ENCODE data around the gene FBXL7. TPM values are rescaled to one million over a fixed set of nuclear protein-coding genes. Genes with fewer than 3 reads are reported as not detected.

The FBXL7 gene
- total RNA-seq, 1 donor from 2014 or later, result 4.4 TPM

DNA sequence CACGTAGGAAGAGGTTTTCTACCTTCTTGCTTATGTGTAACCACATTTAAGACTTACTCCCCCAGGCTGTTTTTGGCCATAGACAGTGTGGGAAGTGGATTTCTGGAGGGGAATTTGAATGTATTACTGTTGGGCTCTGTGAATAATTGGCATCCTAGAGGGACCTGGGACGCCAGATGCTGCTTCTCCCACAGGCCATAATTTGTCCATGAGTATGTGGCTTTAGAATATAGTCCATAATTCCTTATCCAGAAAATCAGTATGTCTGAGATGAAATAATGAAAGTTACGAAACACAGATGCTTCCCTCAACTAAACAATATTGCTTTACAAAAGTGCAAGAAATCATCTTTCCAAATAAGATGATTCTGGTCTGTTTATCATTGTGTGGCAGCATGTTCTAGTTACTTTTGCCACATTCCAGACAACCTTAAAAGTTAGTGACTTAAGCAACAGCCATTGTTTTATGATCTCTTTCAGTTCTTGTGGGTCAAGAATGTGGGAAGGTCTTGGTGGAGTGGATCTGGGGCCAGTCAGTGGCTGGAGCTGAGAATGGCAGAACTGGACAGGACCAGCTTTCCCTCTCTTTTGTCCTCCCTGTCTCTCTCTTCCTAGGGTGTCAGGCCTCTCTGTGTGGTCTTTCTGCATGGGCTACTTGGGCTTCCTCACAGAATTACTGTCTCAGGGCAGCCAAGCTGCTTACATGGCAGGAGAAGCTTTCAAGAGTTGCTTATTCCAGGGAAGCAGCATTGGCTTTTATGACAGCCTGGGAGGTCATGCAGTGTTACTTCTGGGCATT lies 79.4 kb downstream of the FBXL7 start:
- TF ChIP-seq, protein P1, sequence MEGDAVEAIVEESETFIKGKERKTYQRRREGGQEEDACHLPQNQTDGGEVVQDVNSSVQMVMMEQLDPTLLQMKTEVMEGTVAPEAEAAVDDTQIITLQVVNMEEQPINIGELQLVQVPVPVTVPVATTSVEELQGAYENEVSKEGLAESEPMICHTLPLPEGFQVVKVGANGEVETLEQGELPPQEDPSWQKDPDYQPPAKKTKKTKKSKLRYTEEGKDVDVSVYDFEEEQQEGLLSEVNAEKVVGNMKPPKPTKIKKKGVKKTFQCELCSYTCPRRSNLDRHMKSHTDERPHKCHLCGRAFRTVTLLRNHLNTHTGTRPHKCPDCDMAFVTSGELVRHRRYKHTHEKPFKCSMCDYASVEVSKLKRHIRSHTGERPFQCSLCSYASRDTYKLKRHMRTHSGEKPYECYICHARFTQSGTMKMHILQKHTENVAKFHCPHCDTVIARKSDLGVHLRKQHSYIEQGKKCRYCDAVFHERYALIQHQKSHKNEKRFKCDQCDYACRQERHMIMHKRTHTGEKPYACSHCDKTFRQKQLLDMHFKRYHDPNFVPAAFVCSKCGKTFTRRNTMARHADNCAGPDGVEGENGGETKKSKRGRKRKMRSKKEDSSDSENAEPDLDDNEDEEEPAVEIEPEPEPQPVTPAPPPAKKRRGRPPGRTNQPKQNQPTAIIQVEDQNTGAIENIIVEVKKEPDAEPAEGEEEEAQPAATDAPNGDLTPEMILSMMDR (IDR thresholded peaks at IDR 0.05; ENCODE audit: insufficient read depth, low read length, poor library complexity, severe bottlenecking), result no peak
- H3K4me3 ChIP-seq (ENCODE audit: low read depth, low read length), result no peak overlapping the region
- no peaks in the 10 kb centered on the region for H3K36me3 ChIP-seq (ENCODE audit: control insufficient read depth, insufficient read depth, low read length)
- H3K27me3 ChIP-seq (ENCODE audit: control insufficient read depth, insufficient read depth, low read length), result no peaks in the 10 kb centered on the region
- DNase-seq (ENCODE audit: low read depth), result no peak

DNA sequence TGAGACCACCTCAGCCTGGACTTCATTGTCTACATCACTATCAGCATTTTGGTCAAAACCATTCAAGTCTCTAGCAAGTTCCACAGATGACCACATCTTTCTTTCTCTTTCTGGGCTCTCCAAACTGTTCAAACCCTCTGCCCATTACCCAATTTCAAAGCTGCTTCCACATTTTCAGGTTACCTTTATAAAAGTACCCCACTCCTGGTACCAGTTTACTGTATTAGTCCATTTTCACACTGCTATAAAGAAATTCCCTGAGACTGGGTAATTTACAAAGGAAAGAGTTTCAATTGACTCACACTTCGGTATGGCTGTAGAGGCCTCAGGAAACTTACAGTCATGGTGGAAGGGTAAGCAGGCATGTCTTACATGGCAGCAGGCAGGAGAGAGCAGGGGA lies 84.5 kb downstream of the FBXL7 start:
- no peaks in the 10 kb centered on the region for H3K27me3 ChIP-seq (ENCODE audit: control insufficient read depth, insufficient read depth, low read length)
- TF ChIP-seq, protein P1 (IDR thresholded peaks at IDR 0.05; ENCODE audit: insufficient read depth, low read length, poor library complexity, severe bottlenecking), result no peak
- no peak overlapping the region for H3K4me3 ChIP-seq (ENCODE audit: low read depth, low read length)
- no peak for DNase-seq (ENCODE audit: low read depth)
- H3K36me3 ChIP-seq (ENCODE audit: control insufficient read depth, insufficient read depth, low read length), result no peaks in the 10 kb centered on the region

DNA sequence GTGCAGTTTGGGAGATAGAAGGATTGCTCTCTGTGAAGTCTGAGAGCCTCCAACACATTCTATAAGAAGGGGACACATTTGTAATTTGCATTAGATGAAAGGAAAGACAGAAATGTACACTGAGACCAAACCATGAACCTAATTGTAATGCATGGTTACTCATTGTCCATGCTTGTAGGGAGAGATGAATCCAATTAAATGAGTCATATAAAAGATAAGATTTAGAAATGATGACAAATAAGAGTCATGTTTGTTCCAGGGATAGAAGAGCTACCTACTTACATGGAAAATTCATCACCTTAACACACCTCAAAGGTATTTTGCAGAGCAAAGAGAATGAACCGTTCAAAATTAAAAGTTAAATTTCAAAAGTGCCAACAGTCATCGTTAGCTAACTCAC lies 85.1 kb downstream of the FBXL7 start:
- no peaks in the 10 kb centered on the region for H3K36me3 ChIP-seq (ENCODE audit: control insufficient read depth, insufficient read depth, low read length)
- no peak overlapping the region for H3K4me3 ChIP-seq (ENCODE audit: low read depth, low read length)
- TF ChIP-seq, protein P1 (IDR thresholded peaks at IDR 0.05; ENCODE audit: insufficient read depth, low read length, poor library complexity, severe bottlenecking), result no peak
- no peaks in the 10 kb centered on the region for H3K27me3 ChIP-seq (ENCODE audit: control insufficient read depth, insufficient read depth, low read length)
- no peak for DNase-seq (ENCODE audit: low read depth)

DNA sequence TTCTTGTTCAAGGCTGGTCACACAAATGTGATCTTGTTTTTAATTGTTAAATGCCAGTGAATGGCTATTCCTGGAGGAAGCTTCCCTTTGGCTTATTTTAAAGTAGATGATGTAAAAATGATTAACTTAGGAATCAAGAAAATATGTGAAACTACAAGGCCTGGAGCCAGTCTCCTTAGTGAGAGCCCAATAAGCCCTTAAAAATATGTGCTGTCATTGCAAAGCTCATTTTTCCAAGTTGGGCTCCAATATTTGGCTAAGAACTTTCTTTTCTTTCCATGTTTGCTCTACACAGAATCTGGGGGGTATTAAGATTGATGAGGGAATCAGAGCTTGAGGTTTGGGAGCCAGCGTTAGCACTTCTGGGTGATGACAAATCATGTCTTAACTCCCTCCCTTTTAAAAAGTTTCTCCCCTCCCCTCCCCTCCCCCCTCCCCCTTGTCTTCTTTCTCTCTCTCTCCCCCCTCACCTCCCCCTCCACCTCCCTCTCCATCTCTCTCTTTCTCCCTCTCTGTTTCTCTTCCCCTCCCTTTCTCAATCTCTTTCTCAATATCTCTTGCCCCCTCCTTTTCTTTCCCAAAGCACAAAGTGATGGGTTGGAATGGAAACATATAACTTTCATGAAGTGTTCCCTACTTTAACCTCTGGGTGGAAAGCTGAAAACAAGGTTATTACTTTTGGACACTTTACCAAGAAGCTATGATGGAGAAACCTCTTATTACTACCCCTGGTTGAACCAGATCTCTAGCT lies 86.0 kb downstream of the FBXL7 start:
- TF ChIP-seq, protein P1 (IDR thresholded peaks at IDR 0.05; ENCODE audit: insufficient read depth, low read length, poor library complexity, severe bottlenecking), result no peak
- Histone ChIP-seq H3K36me3 (ENCODE audit: control insufficient read depth, insufficient read depth, low read length) (no peaks in the 10 kb centered on the region), H3K4me3 (ENCODE audit: low read depth, low read length) (no peak overlapping the region), H3K27me3 (ENCODE audit: control insufficient read depth, insufficient read depth, low read length) (no peaks in the 10 kb centered on the region)
- no peak for DNase-seq (ENCODE audit: low read depth)

DNA sequence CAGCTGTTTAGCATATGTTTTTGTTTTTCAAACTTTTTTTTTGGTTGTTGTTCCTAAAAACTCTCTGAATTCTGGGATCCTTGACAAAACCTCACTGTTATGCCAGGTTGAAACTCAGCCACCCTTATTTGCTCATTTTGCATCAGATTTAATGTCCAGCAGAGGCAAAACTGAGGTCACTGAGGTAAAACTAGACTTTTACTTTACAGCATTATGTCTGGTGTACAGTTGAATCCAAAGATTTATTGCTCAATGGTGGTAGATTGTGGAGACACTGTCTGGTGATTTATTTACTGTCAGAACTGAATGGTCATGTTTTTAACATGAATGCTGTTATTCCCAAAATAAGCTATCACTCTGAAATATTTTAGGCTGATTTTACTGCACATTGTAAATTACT lies 87.9 kb downstream of the FBXL7 start:
- DNase-seq (ENCODE audit: low read depth), result no peak
- no peak overlapping the region for H3K4me3 ChIP-seq (ENCODE audit: low read depth, low read length)
- TF ChIP-seq, protein P1 (IDR thresholded peaks at IDR 0.05; ENCODE audit: insufficient read depth, low read length, poor library complexity, severe bottlenecking), result no peak
- H3K27me3 ChIP-seq (ENCODE audit: control insufficient read depth, insufficient read depth, low read length), result no peaks in the 10 kb centered on the region
- no peaks in the 10 kb centered on the region for H3K36me3 ChIP-seq (ENCODE audit: control insufficient read depth, insufficient read depth, low read length)

Data from kidney epithelial cell (primary cell).